IMR-90 (cell line): Measurements from ENCODE around the gene FAM20C. TPM values are rescaled to one million over a fixed set of nuclear protein-coding genes. Genes with fewer than 3 reads are reported as not detected.

Experiments used
- ATAC-seq: fragments of 200-7000 bp; cut with Tn5 transposase; 2 replicates; pipeline ENCODE4 v1.9.1; 2020; ENCODE audit warnings: low read depth, mild to moderate bottlenecking, moderate library complexity
- BruUV-seq: library from RNA; stranded (reverse); fragments of 400-500 nt; replicated peaks from 2 replicates; lab custom pipeline; 2021; lab: Mats Ljungman, UMichigan
- CTCF ChIA-PET: fragments of 300-600 bp; formaldehyde crosslinking; extraction: SDS; loops from one replicate; lab custom pipeline; 2021; ENCODE audit warnings: antibody characterized with exemption; lab: Yijun Ruan, JAX
- POLR2A ChIA-PET: fragments of 300-600 bp; sonication (Branson Sonifier 250); formaldehyde crosslinking; loops from one replicate; lab custom pipeline; 2022; ENCODE audit warnings: antibody characterized with exemption; ENCODE audit not compliant: unreplicated experiment; lab: Charles Lee
- DNase-seq: peaks from one replicate; pipeline ENCODE4 v3.0.0; 2013
- H2AFZ ChIP-seq: replicated peaks from 2 replicates; pipeline ENCODE3; 2013; ENCODE audit warnings: low read length, mild to moderate bottlenecking; ENCODE audit not compliant: poor library complexity
- H2AK5ac ChIP-seq: 2 replicates; pipeline ENCODE4 v1.6.1; 2013; ENCODE audit warnings: low read depth, low read length, inconsistent platforms
- H2AK9ac ChIP-seq: replicated peaks from 2 replicates; pipeline ENCODE3; 2013; ENCODE audit warnings: mild to moderate bottlenecking, low read depth, low read length, moderate library complexity; ENCODE audit not compliant: poor library complexity
- H2BK120ac ChIP-seq: 2 replicates; pipeline ENCODE4 v1.6.1; 2013; ENCODE audit warnings: low read depth, low read length, inconsistent platforms
- H2BK15ac ChIP-seq: 3 replicates; pipeline ENCODE4 v1.6.1; 2013; ENCODE audit warnings: low read depth, low read length, inconsistent platforms
- H2BK20ac ChIP-seq: 2 replicates; pipeline ENCODE4 v1.6.1; 2013; ENCODE audit warnings: low read depth, mild to moderate bottlenecking, inconsistent platforms, low read length, moderate library complexity
- H2BK5ac ChIP-seq: 2 replicates; pipeline ENCODE4 v1.6.1; 2013; ENCODE audit warnings: mild to moderate bottlenecking, low read depth, low read length, inconsistent platforms; ENCODE audit not compliant: poor library complexity, severe bottlenecking
- H3K14ac ChIP-seq: replicated peaks from 2 replicates; pipeline ENCODE4 v1.6.1; 2013; ENCODE audit warnings: low read depth, low read length, inconsistent platforms
- H3K18ac ChIP-seq: 2 replicates; pipeline ENCODE4 v1.6.1; 2013; ENCODE audit warnings: low read depth, low read length, control low read depth
- H3K23ac ChIP-seq: 2 replicates; pipeline ENCODE4 v1.6.1; 2013; ENCODE audit warnings: low read depth, low read length, inconsistent platforms
- H3K27ac ChIP-seq: 2 replicates; pipeline ENCODE4 v1.5.1; 2013; ENCODE audit warnings: mild to moderate bottlenecking, control low read depth, low read length; ENCODE audit not compliant: insufficient read depth
- H3K27me3 ChIP-seq: 2 replicates; pipeline ENCODE4 v1.6.1; 2013; ENCODE audit warnings: low read length; ENCODE audit not compliant: control insufficient read depth, insufficient read depth
- H3K36me3 ChIP-seq: 2 replicates; pipeline ENCODE4 v1.6.1; 2013; ENCODE audit warnings: low read length, mixed read lengths; ENCODE audit not compliant: control insufficient read depth, insufficient read depth
- H3K4ac ChIP-seq: 2 replicates; pipeline ENCODE4 v1.6.1; 2013; ENCODE audit warnings: low read depth, low read length, inconsistent platforms
- H3K4me1 ChIP-seq: 2 replicates; pipeline ENCODE4 v1.6.1; 2013; ENCODE audit warnings: low read length, mixed read lengths; ENCODE audit not compliant: control insufficient read depth, insufficient read depth
- H3K4me2 ChIP-seq: 2 replicates; pipeline ENCODE4 v1.6.1; 2013; ENCODE audit warnings: low read depth, mild to moderate bottlenecking, control low read depth, low read length, moderate library complexity
- H3K4me3 ChIP-seq: 2 replicates; pipeline ENCODE4 v1.5.1; 2013; ENCODE audit warnings: low read depth, mild to moderate bottlenecking, control low read depth, low read length, moderate library complexity; ENCODE audit not compliant: insufficient read depth
- H3K56ac ChIP-seq: 2 replicates; pipeline ENCODE4 v1.6.1; 2013; ENCODE audit warnings: low read length, inconsistent platforms; ENCODE audit not compliant: insufficient read depth; ENCODE audit errors: extremely low read depth
- H3K79me1 ChIP-seq, 2 experiments: 2 replicates each; pipeline ENCODE4 v1.6.1; 2013; ENCODE audit warnings: low read length in 2 of 2, inconsistent platforms in 1 of 2, low read depth in 1 of 2
- H3K9ac ChIP-seq: 2 replicates; pipeline ENCODE4 v1.6.1; 2013; ENCODE audit warnings: low read depth, low read length, control low read depth
- H3K9me1 ChIP-seq: 2 replicates; pipeline ENCODE4 v1.6.1; 2013; ENCODE audit warnings: low read length, inconsistent platforms; ENCODE audit not compliant: insufficient read depth
- H3K9me3 ChIP-seq: 2 replicates; pipeline ENCODE4 v1.6.1; 2013; ENCODE audit warnings: low read length; ENCODE audit not compliant: control insufficient read depth, insufficient read depth
- H4K20me1 ChIP-seq: 2 replicates; pipeline ENCODE4 v1.6.1; 2013; ENCODE audit warnings: low read length, inconsistent platforms; ENCODE audit not compliant: insufficient read depth
- H4K5ac ChIP-seq: 2 replicates; pipeline ENCODE4 v1.6.1; 2013; ENCODE audit warnings: mild to moderate bottlenecking, low read depth, low read length, control low read depth
- H4K8ac ChIP-seq, 2 experiments: 2 replicates each; pipeline ENCODE4 v1.6.1; 2013; ENCODE audit warnings: low read depth in 2 of 2, low read length in 2 of 2, control low read depth in 1 of 2, inconsistent platforms in 1 of 2
- H4K91ac ChIP-seq: 2 replicates; pipeline ENCODE4 v1.6.1; 2013; ENCODE audit warnings: low read depth, low read length, inconsistent platforms; ENCODE audit not compliant: insufficient read depth
- BHLHE40 ChIP-seq: fragments of 150-350 bp; IDR thresholded peaks from 2 replicates; pipeline ENCODE4 v1.6.1; 2016; ENCODE audit warnings: mild to moderate bottlenecking, low read depth, low read length
- CHD1 ChIP-seq: IDR thresholded peaks from 2 replicates; pipeline ENCODE4 v1.6.1; 2012; ENCODE audit warnings: low read depth, low read length, improper control_type of control experiment
- CTCF ChIP-seq: conservative IDR thresholded peaks from 2 replicates; pipeline ENCODE4 v1.5.1; 2012; ENCODE audit warnings: mild to moderate bottlenecking, low read depth, low read length, improper control_type of control experiment
- MAFK ChIP-seq: IDR thresholded peaks from 2 replicates; pipeline ENCODE4 v1.6.1; 2012; ENCODE audit warnings: low read depth, low read length, improper control_type of control experiment
- USF2 ChIP-seq: fragments of 150-350 bp; IDR thresholded peaks from 2 replicates; pipeline ENCODE4 v1.6.1; 2017; ENCODE audit warnings: mild to moderate bottlenecking, antibody characterized with exemption, low read length, low read depth
- WGBS, 2 experiments: methylation state at CpG; one replicate each; pipeline versions ENCODE4 v1.1.5 to v1.1.7; 2013; ENCODE audit warnings: missing lambda C conversion rate in 2 of 2; ENCODE audit not compliant: insufficient read length in 1 of 2; ENCODE audit errors: extremely low coverage in 2 of 2; 5-methylcytosine and 5-hydroxymethylcytosine counted together
- dilution Hi-C: fragments of 300-500 bp; cut with HindIII; formaldehyde crosslinking; loops from one replicate; pipeline ENCODE4 v1.14.3; 2018; ENCODE audit warnings: low sequenced_read_pairs; ENCODE audit not compliant: unreplicated experiment
- in situ Hi-C: fragments of 300-500 bp; cut with MboI; formaldehyde crosslinking; loops from 3 replicates; pipeline ENCODE4 v1.14.3; 2019; ENCODE audit warnings: low sequenced_read_pairs, inconsistent platforms, mixed read lengths
- intact Hi-C: fragments of 100-400 bp; cut with micrococcal nuclease; formaldehyde crosslinking; loops from 2 replicates; pipeline ENCODE4 v1.10.0; 2022
- polyA plus RNA-seq, 3 experiments: library from polyadenylated mRNA; depleted of rRNA; stranded (reverse); fragments of >200 nt; gene quantifications; 2 replicates each; pipeline ENCODE4 v1.2.3, GENCODE V29; 2012; ENCODE audit warnings: low replicate concordance in 1 of 3
- total RNA-seq: library from RNA; depleted of rRNA; stranded (reverse); fragments of >200 nt; gene quantifications from 2 replicates; pipeline ENCODE4 v1.2.3, GENCODE V29; 2012

The FAM20C gene
- total and polyA plus RNA-seq, 2 of the 4 experiments (the other 2 are of a cell fraction): 7.7 to 36.6 TPM

- Histone ChIP-seq H3K27ac (no peak overlapping the region), H2AFZ (no peak overlapping the region), H3K27me3 (peaks cover 80% of the 10 kb centered on the region), H2BK120ac (no peak overlapping the region), H3K9ac (no peak overlapping the region), H3K14ac (no peak overlapping the region), H3K4me1 (no peaks in the 10 kb centered on the region), H2BK20ac (no peak overlapping the region), H4K20me1 (no peaks in the 10 kb centered on the region), H3K36me3 (no peaks in the 10 kb centered on the region), H2AK5ac (no peak overlapping the region), H3K4me3 (no peak overlapping the region), H3K18ac (no peak overlapping the region), H4K91ac (no peak overlapping the region), H2BK5ac (no peak overlapping the region), H2AK9ac (no peak overlapping the region), H3K79me1 (no peaks in the 10 kb centered on the region), H4K8ac (no peak overlapping the region), H3K23ac (no peak overlapping the region), H3K56ac (no peak overlapping the region), H2BK15ac (no peak overlapping the region), H3K4ac (no peak overlapping the region), H3K9me3 (no peaks in the 10 kb centered on the region), H3K9me1 (no peaks in the 10 kb centered on the region), H4K5ac (no peak overlapping the region), H3K4me2 (no peak overlapping the region)
- ATAC-seq: no peak
- no peak for DNase-seq
- CTCF ChIA-PET: no interaction called here
- BruUV-seq: no TSS peak
- dilution Hi-C loops: no loop called here
- in situ Hi-C loops: no loop called here
- WGBS, 2 experiments: 0% methylated on average over 12 of the region's 102 CpGs; no CpG with 5 or more reads in 1 of the 2 experiments
- intact Hi-C loops: no loop called here
- TF ChIP-seq USF2 (no peak), MAFK (no peak), CHD1 (no peak), CTCF (no peak), BHLHE40 (no peak)
- POLR2A ChIA-PET: no interaction called here
These were observed 98.4 kb downstream of the FAM20C start for GRCh38 chr7:290554-291372.
